Stimulated activated CD8-positive, alpha-beta memory T cell treated with anti-CD3 and anti-CD28 coated beads, Interleukin-4, amount 100 ng/mL, for 48 hours (primary cell): Measurements from ENCODE around the gene DGKD.
A peak's percentile ranks its signal among the peaks of the same experiment; 100 is the strongest.

Experiments
- DNase-seq: peaks from one replicate; pipeline ENCODE4 v3.0.0-alpha.2; 2020

Gene DGKD

DNA sequence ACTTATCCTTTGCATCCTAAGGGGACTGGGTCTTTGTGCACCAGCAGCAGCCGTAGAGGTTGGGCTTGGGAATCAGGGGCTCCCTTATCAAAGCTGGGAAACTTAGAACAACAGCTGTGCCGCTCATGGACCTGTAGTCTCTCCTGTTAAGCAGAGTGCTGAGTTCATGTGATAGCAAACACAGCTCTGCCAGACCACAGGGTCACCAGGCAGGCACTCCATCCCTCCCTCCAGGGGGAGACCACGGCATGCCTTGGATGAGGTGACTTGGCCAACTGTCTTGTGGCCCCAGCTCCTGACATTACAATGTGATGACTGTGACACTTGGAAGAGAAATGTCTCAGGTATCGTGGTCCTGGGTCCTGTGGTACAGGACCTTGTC lies 60.0 kb downstream of the DGKD start:
- DNase-seq, result no peak

DNA sequence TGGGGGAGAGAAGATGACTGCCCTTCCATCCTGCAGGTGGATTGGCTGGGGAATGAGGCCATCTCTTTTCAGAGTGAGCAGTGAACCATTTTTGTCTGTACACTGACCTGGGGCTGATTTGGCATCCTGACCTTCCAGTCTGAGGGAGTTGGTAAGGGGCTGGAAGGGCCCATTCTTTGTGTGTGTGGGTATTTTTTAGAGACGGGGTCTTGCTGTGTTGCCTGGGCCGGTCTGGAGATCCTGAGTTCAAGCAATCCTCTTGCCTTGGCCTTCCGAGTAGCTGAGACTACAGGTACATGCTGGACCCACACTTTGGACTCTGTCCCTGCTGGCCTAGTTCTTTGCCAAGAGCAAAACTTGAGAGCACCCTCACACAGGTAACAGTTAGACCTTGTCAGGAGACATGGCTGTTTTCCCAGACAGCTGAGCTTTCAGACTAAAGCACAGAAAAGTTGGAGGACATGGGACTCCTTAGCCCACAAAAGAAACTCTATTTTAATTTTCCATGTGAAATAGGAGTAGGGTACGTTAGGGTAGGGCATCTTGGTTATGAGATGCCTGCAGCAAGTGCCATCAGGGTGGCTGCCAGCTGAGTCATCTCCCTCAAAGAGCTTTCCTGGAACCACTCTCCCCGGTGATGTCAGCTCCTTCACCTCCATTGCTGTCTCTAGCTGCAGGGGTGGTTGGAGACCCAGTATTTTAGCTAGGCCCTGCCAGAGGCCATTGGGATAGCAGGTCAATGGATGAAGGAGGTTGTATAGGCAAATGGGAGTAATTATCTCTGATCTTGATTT lies 60.7 kb downstream of the DGKD start:
- DNase-seq, result peak; percentile 70

DNA sequence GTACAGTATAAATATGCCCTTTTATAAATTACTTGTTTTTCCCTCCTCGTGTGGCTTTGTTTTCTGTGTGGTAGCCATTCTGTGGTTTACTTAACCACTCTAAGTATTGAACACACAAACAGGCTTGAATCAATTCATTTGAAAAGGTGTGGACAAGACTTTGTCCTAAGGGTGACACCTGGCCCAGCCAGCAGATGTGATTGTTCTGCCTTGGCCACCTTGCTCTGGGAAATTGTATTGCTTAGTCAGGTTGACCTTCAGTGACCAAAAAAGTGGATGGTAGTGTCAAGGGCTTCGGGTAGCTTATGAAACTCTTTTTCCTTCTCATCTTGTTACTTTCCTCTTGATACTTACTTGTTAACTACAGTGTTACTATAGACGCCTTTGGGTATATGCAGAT lies 61.9 kb downstream of the DGKD start:
- no peak for DNase-seq

DNA sequence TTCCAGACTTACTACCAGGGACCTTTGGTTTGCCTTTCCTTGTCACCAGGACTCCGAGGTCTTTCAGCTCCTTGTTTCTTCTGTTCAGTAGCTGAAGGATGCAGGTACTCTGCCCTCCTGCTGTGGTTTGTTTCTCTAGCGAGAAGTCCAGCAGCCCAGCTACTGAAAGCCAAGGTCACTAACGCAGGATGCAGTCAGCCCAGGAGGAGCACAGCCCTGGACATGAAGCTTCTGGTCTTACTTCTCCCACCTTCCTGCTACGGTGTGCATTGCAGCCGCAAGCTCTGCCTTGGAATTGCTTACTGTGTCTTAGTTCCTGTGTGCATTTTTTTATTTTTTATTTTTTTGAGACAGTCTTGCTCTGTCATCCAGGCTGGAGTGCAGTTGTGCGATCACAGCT lies 62.4 kb downstream of the DGKD start:
- DNase-seq, result no peak

DNA sequence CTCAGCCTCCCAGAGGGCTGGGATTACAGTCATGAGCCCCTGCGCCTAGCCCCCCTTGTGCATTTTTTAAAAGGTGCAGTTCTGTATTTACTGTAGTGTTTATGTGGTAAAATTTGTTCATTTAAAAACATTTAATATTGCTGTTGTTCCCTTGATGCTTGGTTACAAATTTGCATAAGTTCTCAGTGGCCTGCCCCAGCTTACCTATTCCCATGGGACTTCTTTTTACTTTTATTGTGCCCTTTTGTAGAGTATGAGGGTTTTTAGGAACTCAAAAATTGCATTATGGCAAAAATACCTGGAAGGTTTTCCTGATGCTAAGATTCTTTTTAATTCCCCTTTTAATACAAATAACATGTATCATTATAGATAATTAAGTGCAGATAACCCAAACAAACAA lies 63.0 kb downstream of the DGKD start:
- no peak for DNase-seq

DNA sequence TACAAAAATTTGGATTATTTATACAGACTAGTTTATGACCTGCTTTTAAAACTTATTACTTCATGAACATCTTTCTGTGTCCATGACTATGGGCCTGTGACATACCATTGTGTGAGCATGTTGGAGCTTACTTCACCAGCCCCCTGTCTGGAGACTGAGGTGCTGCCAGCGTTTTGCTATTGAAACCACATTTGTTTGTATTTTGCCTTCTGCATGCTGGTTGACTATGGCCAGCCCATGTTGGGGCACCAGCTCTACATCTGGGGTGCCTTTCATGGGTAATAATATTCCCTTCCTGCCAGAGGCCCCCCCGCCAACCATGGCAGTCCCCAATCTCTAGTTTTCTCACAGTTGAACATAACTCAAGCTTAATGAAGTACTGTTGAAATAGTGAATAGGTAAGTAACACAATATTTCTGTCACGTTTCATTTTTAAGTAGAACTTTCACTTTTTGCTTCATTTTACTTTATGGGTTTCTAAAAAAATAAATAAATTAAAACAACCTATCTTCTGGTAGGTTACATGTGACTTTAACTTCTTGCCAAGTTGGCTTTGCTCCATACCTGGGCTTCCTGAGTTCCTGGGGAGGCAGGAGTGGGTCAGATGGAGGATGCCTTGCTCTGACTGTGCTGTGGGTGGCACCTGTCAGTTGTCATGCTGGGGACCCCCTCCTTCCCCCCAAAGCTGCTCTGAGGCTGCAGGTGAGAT lies 63.9 kb downstream of the DGKD start:
- no peak for DNase-seq

DNA sequence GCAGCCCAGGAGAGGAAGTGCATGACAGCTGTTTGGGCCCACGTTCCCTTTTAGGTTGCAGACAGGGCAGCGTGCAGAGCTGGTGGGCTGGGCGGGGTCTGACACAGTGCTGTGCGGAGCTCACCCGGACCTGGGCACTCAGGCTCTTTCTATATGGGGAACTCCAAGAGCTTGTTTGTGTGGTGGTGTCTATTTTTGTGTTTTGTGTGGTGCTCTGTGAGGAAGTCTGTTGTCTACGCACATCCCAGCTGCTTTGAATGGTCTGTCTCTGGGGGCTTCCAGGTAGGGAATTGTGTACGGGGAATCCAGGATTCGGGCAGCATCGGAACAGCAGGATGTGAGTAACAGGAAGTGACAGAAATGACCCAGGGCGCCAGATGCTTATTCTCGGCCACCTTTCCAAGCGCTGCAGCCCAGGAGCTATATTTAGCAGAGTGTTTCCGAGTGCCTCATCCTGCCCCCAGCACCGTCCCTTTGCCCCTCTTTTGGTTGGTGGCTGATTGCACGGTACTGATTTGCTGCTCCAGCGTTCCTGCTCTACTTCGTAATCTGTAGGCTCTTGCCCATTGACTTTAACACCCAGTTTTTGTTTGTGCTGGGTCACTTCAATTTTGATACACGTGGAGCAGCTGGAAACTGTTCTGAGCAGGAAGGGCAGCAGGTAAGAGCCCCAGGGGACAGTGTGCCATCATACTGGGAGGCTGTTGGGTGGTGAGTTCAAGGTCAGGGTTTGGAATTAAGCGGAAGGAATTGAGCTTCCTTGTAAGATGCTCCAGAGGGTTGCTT lies 64.7 kb downstream of the DGKD start:
- DNase-seq, result peak; percentile 66

DNA sequence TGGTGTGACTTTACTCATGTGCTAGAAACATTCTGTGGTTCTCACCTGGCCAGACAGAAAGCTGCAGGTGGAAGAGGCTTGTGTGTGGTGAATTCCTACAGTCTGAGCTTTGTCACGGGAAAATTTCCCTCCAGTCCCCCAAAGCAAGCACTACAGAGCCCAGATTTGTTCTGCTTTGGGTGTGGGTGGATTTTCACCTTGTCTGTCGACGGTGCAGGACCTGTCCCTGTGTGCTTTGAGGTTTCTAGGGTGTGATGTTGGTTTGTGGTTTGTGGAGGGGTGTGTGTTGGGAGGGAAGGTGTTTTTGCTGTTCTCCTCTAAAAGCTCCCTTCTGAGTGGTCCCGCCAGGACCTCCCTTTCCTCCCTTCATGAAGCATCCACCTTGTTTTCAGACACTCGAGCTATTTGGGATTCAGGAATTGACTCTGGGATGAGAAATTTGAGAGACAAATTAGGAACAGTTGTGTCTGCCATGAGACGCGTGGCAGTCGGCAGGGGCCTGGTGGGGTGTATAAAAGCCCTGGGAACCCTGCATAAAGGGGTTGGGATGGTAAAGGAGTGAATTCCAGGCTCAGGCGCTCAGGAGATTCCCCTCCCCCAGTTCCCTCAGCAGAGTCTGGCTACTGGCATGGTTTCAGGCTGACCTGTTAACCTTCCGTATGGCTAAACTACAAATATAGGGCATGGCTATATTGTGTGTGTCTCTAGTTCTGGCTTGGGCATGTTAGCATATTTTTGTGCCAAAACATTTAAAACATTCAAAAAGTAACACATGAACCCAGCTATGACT lies 65.5 kb downstream of the DGKD start:
- DNase-seq, result peak; percentile 67

DNA sequence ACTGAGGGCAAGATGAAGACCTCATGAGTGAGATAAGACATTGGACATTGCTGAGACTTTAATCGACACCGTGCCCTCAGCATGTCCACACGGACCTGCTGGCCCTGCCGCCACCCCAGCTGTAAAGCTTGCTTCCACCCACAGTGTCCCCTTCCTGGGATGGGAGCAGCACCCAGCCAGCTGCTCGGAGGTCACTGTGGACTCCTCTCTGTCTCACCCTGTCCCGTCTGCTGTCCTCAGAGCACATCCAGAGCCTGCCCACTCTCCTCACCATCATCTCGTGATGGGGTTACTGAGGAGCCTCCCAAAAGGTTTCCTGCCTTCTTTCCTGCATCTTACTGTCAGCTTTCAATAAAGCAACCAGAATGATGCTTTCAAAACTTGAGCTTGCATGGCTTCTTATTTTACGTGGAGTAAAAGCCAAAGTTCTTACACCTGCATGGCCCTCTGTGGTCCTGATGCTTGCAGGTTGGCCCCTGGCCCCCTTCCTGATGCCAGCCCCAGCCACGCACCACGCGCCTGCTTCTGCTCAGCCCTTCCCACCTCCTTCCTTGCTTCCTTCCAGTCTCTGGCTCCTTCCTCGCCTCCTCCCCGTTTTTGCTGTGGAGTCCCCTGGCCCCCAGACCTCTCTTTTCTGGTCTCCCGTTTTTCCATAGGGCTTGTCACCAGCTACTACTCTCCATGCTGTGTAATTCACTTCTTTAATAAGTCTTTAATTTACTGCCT lies 67.0 kb downstream of the DGKD start:
- peak; percentile 23 for DNase-seq

DNA sequence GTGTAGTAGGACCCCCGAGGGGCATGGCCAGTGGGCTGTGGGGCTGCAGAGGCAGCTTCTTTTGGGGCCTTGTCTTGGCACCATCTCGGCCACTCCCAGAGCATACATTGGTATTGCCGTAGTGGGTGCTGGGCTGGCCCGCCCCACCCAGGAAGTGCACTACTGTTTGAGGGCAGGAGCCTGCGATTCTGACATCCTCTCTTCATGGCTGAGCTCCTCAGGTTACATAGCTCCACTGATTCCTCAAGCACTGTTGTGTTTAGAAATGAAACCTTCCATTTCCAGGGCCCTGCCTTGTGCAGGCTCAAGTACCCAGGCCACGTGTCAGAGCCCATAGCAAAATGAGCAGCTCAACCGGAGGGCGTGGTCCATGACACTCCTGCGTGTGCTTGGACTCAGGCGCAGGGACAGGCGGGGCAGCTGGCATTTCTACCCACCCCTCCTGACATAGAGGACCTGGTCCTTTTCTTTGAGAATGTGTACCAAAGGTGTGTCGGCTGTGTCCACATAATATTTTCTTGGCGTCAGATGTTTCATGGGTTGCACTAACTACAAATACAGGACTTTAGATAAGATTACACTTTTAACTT lies 67.9 kb downstream of the DGKD start:
- DNase-seq, result peak; percentile 65

DNA sequence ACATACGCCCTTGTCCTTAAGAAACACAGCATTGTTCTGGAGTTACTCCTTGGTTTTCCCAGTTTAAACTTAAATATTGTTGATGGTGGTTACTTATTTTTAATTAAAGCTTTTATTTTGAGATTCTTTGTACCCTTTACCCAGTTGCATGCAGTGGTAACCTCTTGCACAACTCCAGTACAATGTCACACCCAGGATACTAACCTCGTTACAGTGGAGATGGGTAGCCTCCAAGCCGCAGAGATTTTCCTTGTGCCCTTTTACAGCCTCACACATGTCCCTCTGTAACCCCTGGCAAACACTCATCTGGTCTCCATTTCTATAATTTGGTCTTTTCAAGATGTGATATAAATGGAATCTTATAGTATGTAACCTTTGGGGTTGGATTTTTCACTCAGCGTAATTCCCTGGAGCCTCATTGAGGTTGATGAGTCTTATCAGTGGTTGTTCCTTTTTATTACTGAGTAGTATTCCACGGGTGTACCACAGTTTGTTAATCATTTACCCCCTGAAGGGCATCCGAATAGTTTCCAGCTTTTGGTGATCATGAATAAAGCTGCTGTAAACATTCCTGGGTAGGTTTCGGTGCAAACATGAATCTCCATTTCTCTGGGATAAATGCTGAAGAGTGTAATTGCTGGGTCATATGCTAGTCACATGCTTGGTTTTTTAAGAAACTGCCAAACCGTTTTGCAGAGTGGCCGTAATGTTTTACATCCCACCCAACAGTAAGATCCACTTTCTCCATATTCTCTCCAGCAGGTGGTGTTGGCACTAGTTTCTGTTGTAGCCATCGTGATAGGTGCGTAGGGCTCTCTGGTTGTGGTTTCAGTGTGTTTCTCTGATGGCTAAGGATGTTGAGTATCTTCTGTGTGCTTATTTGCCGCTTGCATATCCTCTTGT lies 68.6 kb downstream of the DGKD start:
- peak; percentile 22 for DNase-seq

DNA sequence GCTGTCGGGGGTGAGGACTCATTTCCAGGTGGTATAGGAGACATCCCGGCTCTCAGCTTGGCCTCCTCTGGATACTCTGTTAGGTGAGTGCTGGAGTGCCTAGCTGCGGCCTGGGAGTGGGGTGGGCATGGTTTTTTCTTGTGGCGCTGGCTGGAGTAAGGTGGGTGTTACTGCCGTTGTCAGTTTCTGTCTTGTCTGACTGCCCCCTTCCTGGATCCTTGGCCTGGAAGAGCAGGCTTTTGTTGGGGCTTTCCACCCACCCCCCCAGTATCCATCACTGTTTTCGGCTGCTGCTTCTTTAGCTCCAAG lies 69.2 kb downstream of the DGKD start:
- no peak for DNase-seq

DNA sequence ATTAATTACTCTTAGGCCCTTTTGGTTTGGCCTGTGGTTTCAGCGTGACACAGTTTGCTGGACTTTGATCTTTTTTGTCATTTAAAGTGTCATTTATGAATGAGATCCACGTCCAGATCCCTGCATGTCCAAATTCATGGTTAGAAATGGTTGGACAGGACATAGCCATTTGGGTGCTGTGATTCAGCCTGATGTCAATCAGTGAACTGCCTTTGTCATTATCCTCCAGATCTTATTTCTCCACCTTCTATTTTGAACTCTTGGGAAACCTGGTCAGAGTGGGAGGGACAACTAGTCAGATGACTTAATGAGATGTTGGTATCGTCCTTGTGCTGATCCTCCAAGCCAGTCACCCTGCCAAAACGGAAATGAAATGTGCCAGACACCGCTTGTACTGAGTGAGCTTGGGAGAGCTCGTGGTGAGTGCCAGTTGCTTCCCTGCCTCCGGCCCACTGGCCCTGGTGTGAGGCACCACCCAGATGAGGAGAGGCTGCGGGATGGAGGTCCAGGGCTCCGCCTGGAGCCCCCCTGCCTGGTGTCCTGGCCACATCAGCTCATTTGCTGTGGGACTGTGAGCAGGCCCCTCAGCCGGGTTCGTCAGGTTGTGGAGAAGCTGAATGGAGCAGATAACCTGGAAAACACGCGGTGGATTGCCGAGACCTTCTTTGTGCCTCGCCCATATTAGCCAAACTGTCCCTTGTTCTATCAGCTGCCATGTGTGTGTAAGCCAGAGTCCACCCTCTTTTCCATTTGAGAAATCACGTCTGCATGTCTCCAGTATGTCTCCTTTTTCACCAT lies 70.1 kb downstream of the DGKD start:
- DNase-seq, result peak; percentile 19

DNA sequence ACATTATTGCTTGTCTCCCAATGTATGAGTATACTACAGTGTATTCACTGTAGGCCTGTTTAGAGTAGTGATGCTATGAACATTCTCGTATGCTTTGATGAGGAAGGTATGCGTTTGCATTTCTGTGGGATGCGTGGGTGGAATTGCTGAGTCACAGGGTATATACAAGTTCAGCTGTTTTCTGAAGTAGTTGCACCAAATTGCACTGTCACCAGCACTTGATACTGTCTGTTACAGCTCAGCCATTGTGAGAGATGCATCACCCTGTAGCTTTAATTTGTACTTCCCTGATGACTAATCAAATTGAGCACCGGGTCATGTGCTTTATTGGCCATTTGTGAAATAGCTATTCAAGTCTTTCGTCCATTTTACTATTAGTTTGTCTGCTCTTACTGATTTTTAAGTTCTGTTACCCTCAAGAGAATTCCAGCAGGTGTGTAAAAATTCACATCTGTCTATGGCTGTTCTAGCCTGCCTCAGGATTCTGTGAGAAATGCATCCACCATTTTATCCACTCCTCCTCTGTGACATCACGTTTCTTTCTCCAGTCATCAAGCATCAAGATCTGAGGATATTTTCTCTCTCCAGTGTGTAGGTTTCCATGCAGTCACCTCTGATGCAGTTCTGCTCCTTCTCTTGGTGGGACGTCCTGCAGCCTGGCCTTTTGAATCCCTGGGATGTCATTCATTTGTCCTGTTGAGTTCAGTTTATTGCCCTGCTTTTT lies 72.5 kb downstream of the DGKD start:
- peak; percentile 83 for DNase-seq

DNA sequence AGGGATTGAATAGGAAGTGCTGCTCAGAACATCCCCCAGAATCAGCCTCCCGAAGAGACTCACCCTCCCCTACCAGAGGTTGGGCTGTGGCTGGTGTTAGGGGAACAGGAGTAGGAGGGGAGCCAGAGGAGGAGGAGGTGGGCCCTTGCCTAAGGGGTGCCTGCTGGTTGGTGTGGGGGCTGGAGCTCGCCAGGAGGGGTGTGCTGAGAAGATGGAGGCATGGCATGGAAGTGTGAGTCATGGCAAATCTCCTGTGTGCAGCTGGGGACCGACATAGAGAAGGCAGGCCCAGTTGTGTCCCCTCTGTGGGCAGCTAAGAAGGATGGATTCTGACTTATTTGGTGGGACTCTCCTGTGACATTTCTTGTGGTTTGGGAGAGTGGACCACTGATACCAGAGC lies 73.7 kb downstream of the DGKD start:
- peak; percentile 23 for DNase-seq

DNA sequence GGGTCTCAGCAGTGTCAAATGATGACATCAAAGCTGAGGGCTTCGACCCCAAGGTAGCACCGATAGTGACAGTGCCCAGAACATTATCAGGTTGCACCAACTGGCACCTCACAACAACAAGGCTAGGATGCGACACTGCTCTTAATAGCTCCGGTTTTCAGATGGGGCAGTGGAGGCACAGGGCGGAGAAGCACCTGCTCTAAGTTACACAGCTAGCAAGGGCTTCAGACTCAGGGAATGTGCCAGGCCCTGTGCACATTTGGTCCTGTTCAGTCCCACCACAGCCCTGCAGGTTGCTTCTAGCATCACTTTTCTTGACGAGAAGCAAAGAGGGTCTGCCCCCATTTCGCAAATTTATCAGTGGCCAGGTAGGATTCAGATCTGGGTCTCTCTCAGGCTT lies 74.1 kb downstream of the DGKD start:
- peak; percentile 12 for DNase-seq

DNA sequence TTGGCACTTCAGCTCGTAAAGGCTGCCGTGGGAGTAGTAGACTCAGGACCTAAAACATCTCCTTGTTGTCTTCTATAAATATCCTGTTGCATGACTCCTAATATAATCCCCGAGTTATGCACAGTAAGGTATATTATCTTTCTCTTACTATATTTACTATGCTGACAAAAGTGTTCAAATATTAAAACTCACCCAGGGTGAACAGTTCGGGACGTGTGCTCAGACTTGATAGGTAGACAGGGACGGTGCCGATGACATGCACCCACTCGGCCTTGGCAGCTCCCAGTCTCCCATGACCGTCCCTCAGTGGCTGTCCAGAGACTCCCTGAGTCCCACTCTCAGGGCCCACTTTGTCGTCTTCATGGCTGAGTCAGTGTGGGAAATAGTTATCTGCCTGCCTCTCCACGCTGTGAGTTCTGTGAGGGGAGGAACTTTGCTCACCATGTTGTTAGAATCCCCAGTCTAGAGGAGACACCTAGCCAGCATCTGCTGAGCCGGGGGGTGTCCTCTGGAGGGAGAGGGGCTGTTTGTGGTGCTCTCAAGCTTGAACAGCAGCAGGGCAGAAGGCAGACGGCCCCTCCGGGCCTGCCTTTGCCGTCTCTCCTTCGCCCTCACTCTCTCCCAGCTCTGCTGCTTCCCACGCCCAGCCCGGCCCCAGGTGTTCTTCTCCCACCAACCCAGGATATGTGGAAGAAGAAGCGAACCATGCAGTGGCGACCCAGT lies 75.0 kb downstream of the DGKD start:
- DNase-seq, result peak; percentile 16

DNA sequence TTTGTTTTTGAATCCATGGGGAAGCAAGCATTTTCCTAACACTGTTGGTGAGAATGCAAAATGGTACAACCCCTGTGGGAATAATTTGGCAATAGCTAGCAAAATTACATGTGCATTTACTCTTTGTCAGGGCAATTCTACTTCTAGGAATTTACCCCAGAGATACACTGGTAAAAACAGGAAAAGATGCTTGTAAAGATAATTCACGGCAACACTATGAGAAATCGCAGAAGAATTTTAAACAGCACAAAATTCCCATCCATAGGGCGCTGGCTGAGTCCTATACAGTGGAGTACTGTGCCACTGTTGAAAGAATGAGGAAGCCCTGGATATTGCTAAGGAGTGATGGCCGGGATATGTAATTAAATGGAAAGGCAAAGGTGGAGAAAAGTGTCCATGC lies 75.8 kb downstream of the DGKD start:
- peak; percentile 7 for DNase-seq

DNA sequence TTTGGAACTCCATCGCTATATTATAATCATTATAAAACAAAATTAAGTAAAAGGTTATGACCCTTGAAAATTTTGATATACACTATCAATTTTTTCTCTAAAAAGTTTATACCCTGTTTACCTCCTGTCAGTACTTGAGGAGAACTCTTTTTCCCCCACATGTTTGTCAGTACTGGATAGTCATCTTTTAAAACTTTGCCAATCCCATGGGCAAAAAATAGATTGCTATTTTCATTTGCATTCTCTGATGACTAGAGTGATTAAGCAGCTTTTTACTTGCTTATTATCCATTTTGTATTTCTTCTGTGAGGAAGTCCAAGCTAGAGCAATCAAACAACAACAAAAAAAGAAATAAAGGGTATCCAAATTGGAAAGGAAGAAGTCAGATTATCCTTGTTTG lies 76.4 kb downstream of the DGKD start:
- no peak for DNase-seq
